OCI-LY7 (cell line): ENCODE results near the gene GLA. TPM values are rescaled to one million over a fixed set of nuclear protein-coding genes. Genes with fewer than 3 reads are reported as not detected.

ENCODE experiments used
- BruUV-seq: library from RNA; stranded (reverse); fragments of 400-500 nt; replicated peaks from 2 replicates; lab custom pipeline; 2021; lab: Mats Ljungman, UMichigan
- CTCF ChIA-PET: fragments of 300-600 bp; sonication (Branson Sonifier 250); formaldehyde crosslinking; loops from one replicate; lab custom pipeline; 2022; ENCODE audit warnings: antibody characterized with exemption; ENCODE audit not compliant: unreplicated experiment; lab: Charles Lee
- POLR2A ChIA-PET: fragments of 300-600 bp; sonication (Branson Sonifier 250); formaldehyde crosslinking; loops from one replicate; lab custom pipeline; 2022; ENCODE audit warnings: antibody characterized with exemption; lab: Charles Lee
- DNase-seq: peaks from one replicate; pipeline ENCODE4 v3.0.0-alpha.2; 2015; ENCODE audit warnings: low spot score
- H2AFZ ChIP-seq: fragments of 200-600 bp; sonication (generic), shearing (Covaris generic); 2 replicates; pipeline ENCODE4 v1.6.1; 2014; ENCODE audit warnings: mild to moderate bottlenecking, antibody characterized with exemption, low read length, moderate library complexity
- H3K27ac ChIP-seq: fragments of 200-600 bp; sonication (generic); 2 replicates; pipeline ENCODE4 v1.5.1; 2014; ENCODE audit warnings: mixed run types, low read depth, mild to moderate bottlenecking, moderate library complexity, low read length, inconsistent platforms; ENCODE audit not compliant: poor library complexity, severe bottlenecking
- H3K36me3 ChIP-seq: fragments of 200-600 bp; sonication (generic); 2 replicates; pipeline ENCODE4 v1.6.1; 2014; ENCODE audit warnings: mild to moderate bottlenecking, antibody characterized with exemption, low read length, moderate library complexity, mixed read lengths; ENCODE audit not compliant: insufficient read depth
- H3K4me1 ChIP-seq: fragments of 200-600 bp; sonication (generic); 2 replicates; pipeline ENCODE4 v1.5.1; 2014; ENCODE audit warnings: mild to moderate bottlenecking, low read length; ENCODE audit not compliant: insufficient read depth, poor library complexity, severe bottlenecking
- H3K4me2 ChIP-seq: fragments of 200-600 bp; sonication (generic); 2 replicates; pipeline ENCODE4 v1.6.1; 2014; ENCODE audit warnings: mild to moderate bottlenecking, low read length
- H3K4me3 ChIP-seq: fragments of 200-600 bp; sonication (generic); 2 replicates; pipeline ENCODE4 v1.5.1; 2014; ENCODE audit warnings: mild to moderate bottlenecking, low read depth, low read length; ENCODE audit not compliant: poor library complexity, severe bottlenecking
- H3K79me2 ChIP-seq: fragments of 200-600 bp; sonication (generic); 2 replicates; pipeline ENCODE4 v1.6.1; 2016; ENCODE audit warnings: low read depth, mild to moderate bottlenecking, low read length, moderate library complexity, mixed read lengths; ENCODE audit not compliant: insufficient read depth
- H3K9me2 ChIP-seq: fragments of 200-600 bp; sonication (generic); 2 replicates; pipeline ENCODE4 v1.6.1; 2016; ENCODE audit warnings: mild to moderate bottlenecking, low read length, mixed read lengths; ENCODE audit not compliant: insufficient read depth
- H3K9me3 ChIP-seq: fragments of 200-600 bp; sonication (generic); 2 replicates; pipeline ENCODE4 v1.6.1; 2014; ENCODE audit warnings: mild to moderate bottlenecking, mixed run types, low read length, mixed read lengths
- H4K20me1 ChIP-seq: fragments of 200-600 bp; sonication (generic); 2 replicates; pipeline ENCODE4 v1.6.1; 2014; ENCODE audit warnings: mild to moderate bottlenecking, antibody characterized with exemption, low read length, moderate library complexity, mixed read lengths; ENCODE audit not compliant: insufficient read depth
- CTCF ChIP-seq: fragments of 200-600 bp; sonication (generic); conservative IDR thresholded peaks from 2 replicates; pipeline ENCODE4 v1.5.1; 2014; ENCODE audit warnings: mild to moderate bottlenecking, antibody characterized with exemption, low read length, moderate library complexity, mixed read lengths
- EZH2phosphoT487 ChIP-seq: fragments of 200-600 bp; sonication (generic); IDR thresholded peaks from 2 replicates; pipeline ENCODE4 v1.6.1; 2018; ENCODE audit warnings: low read depth, borderline replicate concordance, mild to moderate bottlenecking, mixed run types, antibody characterized with exemption, low read length, moderate library complexity, mixed read lengths
- intact Hi-C: fragments of 100-400 bp; cut with micrococcal nuclease; formaldehyde crosslinking; loops from one replicate; pipeline ENCODE4 v1.10.0; 2022; ENCODE audit not compliant: unreplicated experiment
- total RNA-seq, 2 experiments: library from RNA; depleted of rRNA in 1 of 2; stranded (reverse); fragments of >200 nt in 1 of 2; shearing (Covaris generic) in 1 of 2; gene quantifications; 2 replicates each; pipeline ENCODE4 v1.2.3, GENCODE V29; 2014 to 2022

GLA gene
- total RNA-seq, 2 experiments from 2014 or later, result 48.7 to 51.1 TPM

DNA sequence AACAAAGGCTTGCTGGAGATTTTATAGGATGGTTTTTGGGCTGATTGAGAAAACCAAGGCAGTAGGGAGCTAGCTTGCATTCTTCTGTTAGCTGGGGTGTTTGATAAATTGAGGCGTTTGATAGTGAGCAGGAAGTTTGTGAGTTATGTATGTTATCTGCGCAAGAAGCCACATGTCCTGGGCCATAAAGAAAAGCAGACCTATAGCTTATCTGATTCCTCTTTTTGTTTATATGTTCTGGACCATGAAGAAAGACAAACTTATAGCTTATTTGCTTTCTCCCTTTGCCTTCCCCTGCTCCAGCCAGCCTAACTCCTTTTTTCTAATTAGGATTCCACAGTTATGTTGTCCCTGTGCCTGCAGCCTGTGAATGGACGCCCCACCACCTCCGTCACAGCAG lies 9.5 kb upstream of the GLA start:
- H3K27ac ChIP-seq, result no peak overlapping the region
- H4K20me1 ChIP-seq, result no peaks in the 10 kb centered on the region
- no TSS peak for BruUV-seq
- no peak for TF ChIP-seq CTCF
- TF ChIP-seq EZH2phosphoT487, result no peak
- H3K36me3 ChIP-seq, result peaks cover 16% of the 10 kb centered on the region
- no peaks in the 10 kb centered on the region for H3K9me3 ChIP-seq
- no peak overlapping the region for H2AFZ ChIP-seq
- no peaks in the 10 kb centered on the region for H3K9me2 ChIP-seq
- CTCF ChIA-PET, result no interaction called here
- POLR2A ChIA-PET, result no interaction called here
- DNase-seq, result no peak
- no peak overlapping the region for H3K4me3 ChIP-seq
- peaks cover 12% of the 10 kb centered on the region for H3K4me1 ChIP-seq
- H3K4me2 ChIP-seq, result no peak overlapping the region
- peaks cover 13% of the 10 kb centered on the region; the same call in 1 of the 2 replicates for H3K79me2 ChIP-seq
- intact Hi-C loops, result loop anchor here (5.0 kb wide), 1 partner anchor 175 kb away; no protein-coding TSS in a partner anchor

- Histone ChIP-seq H3K27ac (no peak overlapping the region), H2AFZ (no peak overlapping the region), H3K9me3 (no peaks in the 10 kb centered on the region), H3K4me2 (no peak overlapping the region), H3K79me2 (peaks cover 18% of the 10 kb centered on the region; the same call in 1 of the 2 replicates), H3K9me2 (no peaks in the 10 kb centered on the region), H3K4me1 (peaks cover 12% of the 10 kb centered on the region), H3K4me3 (no peak overlapping the region), H4K20me1 (no peaks in the 10 kb centered on the region), H3K36me3 (peaks cover 21% of the 10 kb centered on the region)
- ChIA-PET POLR2A (no interaction called here), CTCF (no interaction called here)
- TF ChIP-seq EZH2phosphoT487, result no peak
- TF ChIP-seq CTCF, result no peak
- intact Hi-C loops, result loop anchor here (5.0 kb wide), 1 partner anchor 176 kb away; no protein-coding TSS in a partner anchor
- no TSS peak for BruUV-seq
- DNase-seq, result no peak
Measured at GRCh38 chrX:101416691-101417090, 9.0 kb upstream of the GLA start.

DNA sequence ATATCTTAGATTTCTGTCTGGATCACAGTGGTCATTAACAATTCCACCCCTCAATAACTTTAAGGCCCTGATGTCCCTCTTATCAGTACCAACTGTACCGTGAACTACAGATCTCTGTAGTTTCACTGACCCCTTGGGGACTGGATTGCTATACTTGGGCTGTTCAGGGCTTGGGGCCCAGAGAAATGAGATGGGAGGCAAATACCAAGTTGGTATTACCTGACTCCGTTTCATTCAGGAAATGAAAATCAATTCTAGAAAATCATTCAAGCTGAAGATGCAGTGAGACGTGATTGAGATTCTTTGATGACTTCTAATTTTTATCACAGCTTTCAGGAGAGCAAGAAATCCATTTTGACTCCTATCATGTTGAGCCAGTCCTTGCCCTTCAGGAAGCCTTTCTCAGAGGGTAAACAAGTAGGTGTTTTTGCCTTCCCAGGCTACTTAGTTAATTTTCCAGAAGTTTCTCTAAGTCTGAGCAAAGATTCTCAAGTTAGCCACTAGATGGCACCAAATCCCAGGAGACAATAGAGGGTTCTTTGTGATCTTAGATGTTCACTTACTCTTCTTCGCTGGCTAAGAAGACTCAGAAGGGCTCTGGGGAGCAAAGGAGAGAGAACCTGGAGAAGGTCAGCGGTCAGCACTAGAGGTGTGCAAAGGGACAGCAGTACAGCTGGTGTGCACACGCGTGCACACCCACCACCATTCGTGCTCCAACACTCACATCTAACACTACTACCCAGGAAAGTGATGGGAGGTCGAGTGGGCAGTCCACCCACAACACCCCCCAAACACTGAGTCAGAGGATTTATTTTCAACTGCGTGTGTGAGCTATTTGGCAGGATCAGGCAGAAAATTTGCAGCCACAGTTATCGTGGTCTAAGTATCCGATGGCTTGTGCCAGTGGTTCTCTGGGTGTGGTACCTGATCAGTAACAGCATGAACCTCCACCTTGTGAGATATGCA lies 7.7 kb upstream of the GLA start:
- H2AFZ ChIP-seq, result no peak overlapping the region
- BruUV-seq, result no TSS peak
- peak; percentile 64 for DNase-seq
- H3K27ac ChIP-seq, result peak overlapping the region; percentile 47
- no peaks in the 10 kb centered on the region for H4K20me1 ChIP-seq
- no peaks in the 10 kb centered on the region for H3K9me3 ChIP-seq
- CTCF ChIA-PET, result no interaction called here
- intact Hi-C loops, result loop anchor here (2.0 to 5.0 kb wide), 2 partner anchors 177 to 383 kb away; no protein-coding TSS in a partner anchor
- H3K36me3 ChIP-seq, result peaks cover 29% of the 10 kb centered on the region
- peaks cover 30% of the 10 kb centered on the region for H3K79me2 ChIP-seq
- POLR2A ChIA-PET, result interaction anchor here (1.1 kb wide), 1 partner anchor 178 kb away, joined by 3 read pairs; no protein-coding TSS in a partner anchor
- H3K4me3 ChIP-seq, result no peak overlapping the region
- no peaks in the 10 kb centered on the region for H3K9me2 ChIP-seq
- peak overlapping the region; percentile 36; the same call in 1 of the 2 replicates for H3K4me2 ChIP-seq
- TF ChIP-seq CTCF (peak; percentile 84), EZH2phosphoT487 (no peak)
- H3K4me1 ChIP-seq, result peaks cover 12% of the 10 kb centered on the region
